GM12878 (cell line): ENCODE data around the gene KLHL26. TPM values are rescaled to one million over a fixed set of nuclear protein-coding genes. Genes with fewer than 3 reads are reported as not detected.

ENCODE experiments used
- ATAC-seq: fragments of 200-7000 bp; cut with Tn5 transposase; 3 replicates; pipeline ENCODE4 v1.9.1; 2020; ENCODE audit warnings: mild to moderate bottlenecking, moderate library complexity
- BruUV-seq: library from RNA; stranded (reverse); fragments of 400-500 nt; replicated peaks from 2 replicates; lab custom pipeline; 2021; lab: Mats Ljungman, UMichigan
- CTCF ChIA-PET: fragments of 300-600 bp; sonication (Branson Sonifier 250); formaldehyde crosslinking; extraction: SDS; loops from one replicate; lab custom pipeline; 2021; ENCODE audit warnings: inconsistent platforms; lab: Yijun Ruan, JAX
- POLR2A ChIA-PET: fragments of 350-600 bp; formaldehyde crosslinking; extraction: SDS; loops from one replicate; lab custom pipeline; 2021; ENCODE audit warnings: inconsistent platforms; lab: Charles Lee
- RAD21 ChIA-PET: fragments of 300-600 bp; sonication (Branson Sonifier 250); formaldehyde crosslinking; loops from one replicate; lab custom pipeline; 2023; ENCODE audit warnings: antibody characterized with exemption; ENCODE audit not compliant: unreplicated experiment; lab: Charles Lee
- SMC1A ChIA-PET: fragments of 300-600 bp; sonication (Branson Sonifier 250); formaldehyde crosslinking; loops from one replicate; lab custom pipeline; 2023; ENCODE audit not compliant: unreplicated experiment, uncharacterized antibody; lab: Charles Lee
- DNase-seq: peaks from one replicate; pipeline ENCODE4 v3.0.0-alpha.2; 2011; ENCODE audit warnings: low read depth, low spot score
- FAIRE-seq: peaks from 3 replicates; lab custom pipeline; 2011; peaks lifted over from hg19 to GRCh38; lab: Jason Lieb, UNC
- H2AFZ ChIP-seq: 2 replicates; pipeline ENCODE4 v1.6.0; 2011; ENCODE audit warnings: low read depth, low read length, control low read depth; ENCODE audit not compliant: control insufficient read depth
- H3K27ac ChIP-seq: 2 replicates; pipeline ENCODE4 v1.5.1; 2011; ENCODE audit warnings: control low read depth; ENCODE audit not compliant: control insufficient read depth, insufficient read depth
- H3K27me3 ChIP-seq, 2 experiments: replicated peaks in 1 of 2; 2 replicates each; pipeline versions ENCODE4 v1.6.0 to v1.6.1; 2011; ENCODE audit warnings: low read length in 1 of 2; ENCODE audit not compliant: control insufficient read depth in 2 of 2, insufficient read depth in 2 of 2
- H3K36me3 ChIP-seq, 2 experiments: 2 replicates each; pipeline ENCODE4 v1.5.1; 2011; ENCODE audit warnings: low read length in 1 of 2; ENCODE audit not compliant: control insufficient read depth in 2 of 2, insufficient read depth in 2 of 2
- H3K4me1 ChIP-seq: 2 replicates; pipeline ENCODE4 v1.6.1; 2011; ENCODE audit warnings: mild to moderate bottlenecking, low read length, moderate library complexity, mixed read lengths; ENCODE audit not compliant: control insufficient read depth, insufficient read depth
- H3K4me2 ChIP-seq: 2 replicates; pipeline ENCODE4 v1.6.0; 2011; ENCODE audit warnings: control low read depth; ENCODE audit not compliant: control insufficient read depth, insufficient read depth
- H3K4me3 ChIP-seq: fragments of 200-600 bp; sonication (generic); 2 replicates; pipeline ENCODE4 v1.5.1; 2016
- H3K79me2 ChIP-seq: 2 replicates; pipeline ENCODE4 v1.6.0; 2011; ENCODE audit warnings: low read length; ENCODE audit not compliant: control insufficient read depth, insufficient read depth
- H3K9ac ChIP-seq: 2 replicates; pipeline ENCODE4 v1.8.0; 2011; ENCODE audit warnings: low read length, control low read depth, mixed read lengths; ENCODE audit not compliant: control insufficient read depth, insufficient read depth
- H3K9me3 ChIP-seq: replicated peaks from 3 replicates; pipeline ENCODE4 v1.5.1; 2011; ENCODE audit warnings: mild to moderate bottlenecking, low read length; ENCODE audit not compliant: control insufficient read depth, insufficient read depth
- H4K20me1 ChIP-seq: 2 replicates; pipeline ENCODE4 v1.6.0; 2011; ENCODE audit not compliant: control insufficient read depth, insufficient read depth
- ATF3 ChIP-seq: IDR thresholded peaks from 2 replicates; pipeline ENCODE4 v1.6.1; 2011; ENCODE audit warnings: low read depth, mild to moderate bottlenecking, low read length, moderate library complexity, borderline replicate concordance; ENCODE audit errors: extremely low read depth
- BHLHE40 ChIP-seq, 2 experiments: fragments of 450-650 bp in 1 of 2; IDR thresholded peaks; 2 replicates each; pipeline ENCODE4 v1.6.1; 2011 to 2017; ENCODE audit warnings: low read depth in 2 of 2, borderline replicate concordance in 1 of 2, improper control_type of control experiment in 1 of 2, low read length in 1 of 2, mild to moderate bottlenecking in 1 of 2
- BRCA1 ChIP-seq: IDR thresholded peaks from 2 replicates; pipeline ENCODE4 v1.6.1; 2011; ENCODE audit warnings: low read depth, low read length, improper control_type of control experiment
- CEBPZ ChIP-seq: fragments of 150-350 bp; IDR thresholded peaks from 2 replicates; pipeline ENCODE4 v1.6.1; 2016; ENCODE audit warnings: low read depth, low read length
- ESRRA ChIP-seq: IDR thresholded peaks from 2 replicates; pipeline ENCODE4 v1.6.1; 2012; ENCODE audit warnings: mild to moderate bottlenecking, low read length, improper control_type of control experiment
- GABPA ChIP-seq: IDR thresholded peaks from 2 replicates; pipeline ENCODE4 v1.6.1; 2014; ENCODE audit warnings: antibody characterized with exemption, low read depth, mild to moderate bottlenecking, inconsistent platforms
- HDAC2 ChIP-seq: fragments of 200-600 bp; sonication (generic); IDR thresholded peaks from 2 replicates; pipeline ENCODE4 v1.6.1; 2017
- HDAC6 ChIP-seq: fragments of 200-600 bp; sonication (generic); IDR thresholded peaks from one replicate; pipeline ENCODE4 v1.8.0; 2017; ENCODE audit warnings: antibody characterized with exemption; ENCODE audit not compliant: unreplicated experiment
- IKZF1 ChIP-seq: fragments of 450-650 bp; conservative IDR thresholded peaks from 2 replicates; pipeline ENCODE4 v1.6.1; 2017; ENCODE audit warnings: antibody characterized with exemption, mild to moderate bottlenecking
- LARP7 ChIP-seq: fragments of 450-650 bp; IDR thresholded peaks from 2 replicates; pipeline ENCODE4 v1.6.1; 2017; ENCODE audit warnings: mild to moderate bottlenecking
- POLR2AphosphoS2 ChIP-seq: IDR thresholded peaks from 2 replicates; pipeline ENCODE4 v1.6.1; 2011; ENCODE audit warnings: low read depth, mild to moderate bottlenecking, low read length, improper control_type of control experiment, moderate library complexity
- POU2F2 ChIP-seq: IDR thresholded peaks from 3 replicates; pipeline ENCODE4 v1.6.1; 2011; ENCODE audit warnings: low read depth, mild to moderate bottlenecking, low read length, borderline replicate concordance
- SMC3 ChIP-seq: IDR thresholded peaks from 2 replicates; pipeline ENCODE4 v1.6.1; 2011; ENCODE audit warnings: low read length, improper control_type of control experiment, borderline replicate concordance
- TCF3 ChIP-seq: IDR thresholded peaks from 2 replicates; pipeline ENCODE4 v1.6.1; 2012; ENCODE audit warnings: low read depth, mild to moderate bottlenecking, low read length, borderline replicate concordance; ENCODE audit not compliant: insufficient read depth
- USF1 ChIP-seq: IDR thresholded peaks from 2 replicates; pipeline ENCODE4 v1.6.1; 2011; ENCODE audit warnings: borderline replicate concordance, low read depth, mild to moderate bottlenecking, moderate library complexity, mixed read lengths, low read length; ENCODE audit not compliant: insufficient read depth; ENCODE audit errors: extremely low read length
- YBX1 ChIP-seq: fragments of 450-650 bp; IDR thresholded peaks from 2 replicates; pipeline ENCODE4 v1.6.1; 2016; ENCODE audit warnings: antibody characterized with exemption
- ZNF207 ChIP-seq: fragments of 450-650 bp; IDR thresholded peaks from 2 replicates; pipeline ENCODE4 v1.6.1; 2014; ENCODE audit warnings: antibody characterized with exemption, mild to moderate bottlenecking, borderline replicate concordance
- ZNF384 ChIP-seq: IDR thresholded peaks from 2 replicates; pipeline ENCODE4 v1.6.1; 2012; ENCODE audit warnings: low read depth, mild to moderate bottlenecking, low read length, improper control_type of control experiment, borderline replicate concordance
- ZNF622 ChIP-seq: fragments of 450-650 bp; IDR thresholded peaks from 2 replicates; pipeline ENCODE4 v1.6.1; 2017; ENCODE audit warnings: mild to moderate bottlenecking, inconsistent platforms
- WGBS: methylation state at CpG from one replicate; pipeline ENCODE4 v1.1.6; 2016; ENCODE audit warnings: low lambda C conversion rate; ENCODE audit not compliant: insufficient replicate concordance, insufficient coverage; ENCODE audit errors: missing lambda C conversion rate; 5-methylcytosine and 5-hydroxymethylcytosine counted together
- in situ Hi-C: fragments of 300-500 bp; cut with MboI; formaldehyde crosslinking; loops from 9 replicates; pipeline ENCODE4 v1.14.3; 2018; ENCODE audit warnings: mixed read lengths
- intact Hi-C: fragments of 100-400 bp; cut with micrococcal nuclease; formaldehyde crosslinking; loops from one replicate; pipeline ENCODE4 v1.14.2; 2022; ENCODE audit not compliant: unreplicated experiment
- polyA plus RNA-seq, 11 experiments: library from polyadenylated mRNA; depleted of rRNA in 4 of 11; unstranded in 6 of 11; stranded (reverse) in 5 of 11; fragments of >200 nt; fragmentation: Nextera tagmentation in 4 of 11; fragmentation: Illumina TruSeq in 1 of 11; extraction: Ambion mirVana in 4 of 11; extraction: Trizol in 1 of 11; gene quantifications; 1 replicate in 1 of 11; 2 replicates in 10 of 11; pipeline versions ENCODE4 v1.2.1 to v1.2.3, GENCODE V29; 2011 to 2016; ENCODE audit warnings: inconsistent platforms in 2 of 11, missing spikeins in 2 of 11, low read depth in 1 of 11
- total RNA-seq, 4 experiments: library from RNA; depleted of rRNA in 3 of 4; stranded (reverse); fragments of >200 nt in 3 of 4; fragmentation: Illumina TruSeq in 1 of 4; extraction: Trizol in 1 of 4; gene quantifications; 2 replicates each; pipeline versions ENCODE4 v1.2.1 to v1.2.3, GENCODE V29; 2013 to 2021

Gene KLHL26
- total and polyA plus RNA-seq, 10 of the 15 experiments (the other 5 are each of a cell fraction or from before 2014, with no cell fraction given), result 0.18 to 14.6 (median 2.9) TPM

- SMC1A ChIA-PET, result interaction anchor here (1.1 to 5.2 kb wide), 6 partner anchors 17 to 68 kb away, joined by 3 to 44 read pairs (median 12); partner anchors contain the start of genes ELL, FKBP8, KXD1 and UBA52
- TF ChIP-seq YBX1 (no peak), ATF3 (no peak), ZNF622 (no peak), POU2F2 (no peak), CEBPZ (no peak), ESRRA (no peak), IKZF1 (no peak), POLR2AphosphoS2 (no peak), HDAC2 (no peak), ZNF207 (no peak), GABPA (no peak), BRCA1 (no peak), TCF3 (no peak), HDAC6 (no peak), ZNF384 (0 out of 2 replicates have a peak, but pooled peaks have one; percentile 6), SMC3 (no peak), LARP7 (no peak), USF1 (no peak), BHLHE40 (IDR thresholded peaks at IDR 0.05; ENCODE audit: borderline replicate concordance in 1 of 2, low read depth in 2 of 2, low read length in 1 of 2) (no peak)
These were observed 48.7 kb upstream of the KLHL26 start for GRCh38 chr19:18587962-18588610.

More at GRCh38 chr19:18587962-18588610, 48.7 kb upstream of the KLHL26 start:
- Histone ChIP-seq H3K9ac (peak overlapping the region; percentile 66), H4K20me1 (no peaks in the 10 kb centered on the region; the same call in 1 of the 2 replicates), H3K79me2 (peaks cover 4% of the 10 kb centered on the region; the same call in 1 of the 2 replicates), H3K9me3 (no peaks in the 10 kb centered on the region), H3K27ac (peak overlapping the region; percentile 72), H3K27me3 (no peaks in the 10 kb centered on the region), H3K4me2 (peak overlapping the region; percentile 98), H3K4me3 (peak overlapping the region; percentile 70), H3K36me3 (peaks cover 0 to 3% of the 10 kb centered on the region in 2 experiments; a peak in 1 of 4 replicates), H2AFZ (peak overlapping the region; percentile 72), H3K4me1 (peaks cover 27% of the 10 kb centered on the region)
- ATAC-seq (no peak; the same call in 2 of the 3 replicates), DNase-seq (no peak), FAIRE-seq (no peak)
- ChIA-PET CTCF (interaction anchor here (0.6 to 6.0 kb wide), 22 partner anchors 8 to 351 kb away, joined by 3 to 64 read pairs (median 6); partner anchors contain the start of genes ELL, FKBP8, KXD1 and UBA52), POLR2A (interaction anchor here (0.6 to 6.0 kb wide), 5 partner anchors 15 to 155 kb away, joined by 3 to 43 read pairs (median 27); partner anchors contain the start of genes ELL, FKBP8, KXD1 and UBA52), RAD21 (interaction anchor here (1.2 to 4.8 kb wide), 6 partner anchors 17 to 92 kb away, joined by 3 to 35 read pairs (median 15); partner anchors contain the start of genes ELL, FKBP8, KXD1 and UBA52)
- in situ Hi-C loops, result no loop called here
- intact Hi-C loops, result loop anchor here (2.0 to 5.0 kb wide), 4 partner anchors 46 to 259 kb away; partner anchors contain the start of genes ELL and FKBP8
- 9% methylated on average over 16 of the region's 16 CpGs for WGBS
- BruUV-seq, result TSS peak; percentile 94
